GM12873 (cell line): ENCODE data around the gene ACP2.

Source experiments
- TF ChIP-seq, protein P1 (sequence below): IDR thresholded peaks from 2 replicates; pipeline ENCODE4 v1.5.1; 2012; ENCODE audit warnings: low read depth, mild to moderate bottlenecking, moderate library complexity, low read length, control low read depth; ENCODE audit not compliant: insufficient read depth; ENCODE audit errors: missing control alignments

ACP2 gene

DNA sequence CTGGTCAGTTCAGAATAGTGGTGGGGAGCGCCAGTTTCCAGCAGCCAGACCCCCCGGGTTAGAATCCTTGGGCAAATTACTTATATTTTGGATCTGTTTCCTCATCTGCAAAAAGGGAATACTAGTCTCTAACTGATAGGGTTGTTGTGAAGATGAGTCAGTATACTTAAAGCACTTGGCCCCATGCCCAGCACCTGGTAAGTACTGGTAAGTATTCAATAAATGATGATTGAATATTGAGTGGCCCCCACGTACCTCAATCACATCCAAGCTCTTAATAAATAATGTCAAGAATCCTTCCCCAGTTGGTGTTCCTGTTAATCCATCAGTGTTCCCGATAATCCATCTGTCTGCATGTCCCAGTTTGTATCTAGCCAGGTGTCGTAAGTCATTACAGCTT is 12.1 kb downstream of the ACP2 start:
- TF ChIP-seq, protein P1, sequence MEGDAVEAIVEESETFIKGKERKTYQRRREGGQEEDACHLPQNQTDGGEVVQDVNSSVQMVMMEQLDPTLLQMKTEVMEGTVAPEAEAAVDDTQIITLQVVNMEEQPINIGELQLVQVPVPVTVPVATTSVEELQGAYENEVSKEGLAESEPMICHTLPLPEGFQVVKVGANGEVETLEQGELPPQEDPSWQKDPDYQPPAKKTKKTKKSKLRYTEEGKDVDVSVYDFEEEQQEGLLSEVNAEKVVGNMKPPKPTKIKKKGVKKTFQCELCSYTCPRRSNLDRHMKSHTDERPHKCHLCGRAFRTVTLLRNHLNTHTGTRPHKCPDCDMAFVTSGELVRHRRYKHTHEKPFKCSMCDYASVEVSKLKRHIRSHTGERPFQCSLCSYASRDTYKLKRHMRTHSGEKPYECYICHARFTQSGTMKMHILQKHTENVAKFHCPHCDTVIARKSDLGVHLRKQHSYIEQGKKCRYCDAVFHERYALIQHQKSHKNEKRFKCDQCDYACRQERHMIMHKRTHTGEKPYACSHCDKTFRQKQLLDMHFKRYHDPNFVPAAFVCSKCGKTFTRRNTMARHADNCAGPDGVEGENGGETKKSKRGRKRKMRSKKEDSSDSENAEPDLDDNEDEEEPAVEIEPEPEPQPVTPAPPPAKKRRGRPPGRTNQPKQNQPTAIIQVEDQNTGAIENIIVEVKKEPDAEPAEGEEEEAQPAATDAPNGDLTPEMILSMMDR, result no peak

DNA sequence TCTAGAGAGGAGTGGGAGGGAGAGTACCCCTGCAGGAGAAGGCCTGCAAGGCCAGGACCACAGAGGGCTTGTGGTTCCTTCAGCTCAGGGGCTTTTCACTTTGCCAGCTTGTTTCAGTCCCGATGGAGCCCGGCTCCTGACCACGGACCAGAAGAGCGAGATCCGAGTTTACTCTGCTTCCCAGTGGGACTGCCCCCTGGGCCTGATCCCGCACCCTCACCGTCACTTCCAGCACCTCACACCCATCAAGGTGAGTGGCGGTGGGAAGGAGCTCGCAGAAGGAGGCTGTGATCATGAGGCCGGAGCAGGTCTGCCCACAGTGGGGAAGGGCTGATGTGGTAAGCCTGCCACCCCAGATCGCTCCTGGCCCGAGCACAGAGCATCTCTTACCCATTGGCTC is 13.5 kb downstream of the ACP2 start:
- TF ChIP-seq, protein P1, result no peak

DNA sequence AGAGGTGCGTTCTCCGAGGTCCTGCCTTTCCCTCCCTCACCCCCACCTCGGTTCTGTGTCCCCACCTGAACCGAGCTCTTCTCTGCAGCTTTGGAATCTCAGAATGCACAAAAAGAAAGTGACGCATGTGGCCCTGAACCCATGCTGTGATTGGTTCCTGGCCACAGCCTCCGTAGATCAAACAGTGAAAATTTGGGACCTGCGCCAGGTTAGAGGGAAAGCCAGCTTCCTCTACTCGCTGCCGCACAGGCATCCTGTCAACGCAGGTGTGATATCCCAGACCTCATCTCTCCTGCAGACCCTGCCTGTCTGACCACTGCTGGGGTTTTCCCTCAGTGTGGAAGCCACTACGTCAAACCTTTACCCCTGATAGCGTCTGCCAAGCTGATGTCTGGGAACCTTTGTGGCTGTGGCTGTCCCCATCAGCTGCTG is 13.9 kb downstream of the ACP2 start:
- TF ChIP-seq, protein P1, result no peak

DNA sequence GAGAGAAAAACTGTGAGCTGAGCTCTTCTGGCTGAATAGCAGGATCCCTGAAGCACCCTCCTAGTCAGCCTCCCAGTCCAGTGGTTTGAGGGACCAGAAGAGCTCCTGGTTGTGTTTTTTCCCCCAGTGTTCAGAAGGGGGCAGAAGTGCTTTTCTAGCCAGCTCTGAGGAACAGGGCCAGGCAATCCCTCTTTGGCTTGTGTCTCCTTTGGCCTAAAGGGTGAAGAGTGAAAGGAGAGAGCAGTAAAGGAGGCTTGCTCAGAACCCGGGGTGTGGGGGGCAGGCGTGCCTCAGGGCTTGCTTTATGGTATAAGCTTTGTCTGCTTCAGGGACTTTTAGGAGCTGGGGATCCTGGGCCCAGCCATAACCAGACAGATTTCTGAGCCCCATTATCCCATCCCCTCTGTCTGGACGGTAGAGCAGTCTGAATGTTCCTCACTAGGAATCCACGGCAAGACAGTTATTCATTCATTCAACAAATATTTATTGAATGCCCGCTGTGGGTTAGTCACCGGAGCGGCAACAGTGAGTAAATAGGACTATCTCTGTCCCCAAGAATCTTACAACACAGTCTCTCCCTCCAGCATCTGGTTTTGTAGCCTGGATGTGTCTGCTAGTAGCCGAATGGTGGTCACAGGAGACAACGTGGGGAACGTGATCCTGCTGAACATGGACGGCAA is 14.5 kb downstream of the ACP2 start:
- TF ChIP-seq, protein P1, result peak; percentile 29

DNA sequence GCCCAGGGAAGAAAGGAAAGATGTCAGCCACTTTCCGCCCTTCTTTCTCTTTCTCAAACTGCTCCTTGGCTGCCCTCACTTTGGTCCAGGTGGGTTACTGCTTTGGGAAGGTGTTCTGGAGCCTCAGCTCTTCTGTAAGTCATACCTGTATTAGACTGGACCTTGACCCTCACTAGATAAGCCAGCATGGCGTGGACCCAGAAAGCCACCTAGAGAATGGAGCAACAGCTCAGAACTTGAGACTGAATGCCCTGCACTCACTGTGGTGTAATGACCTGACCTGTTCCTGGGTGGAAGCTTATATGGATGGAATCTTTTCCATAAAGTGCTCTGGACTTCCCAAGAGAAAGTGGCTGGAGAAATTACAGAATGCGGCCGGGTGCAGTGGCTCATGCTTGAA is 15.6 kb downstream of the ACP2 start:
- TF ChIP-seq, protein P1, result no peak

DNA sequence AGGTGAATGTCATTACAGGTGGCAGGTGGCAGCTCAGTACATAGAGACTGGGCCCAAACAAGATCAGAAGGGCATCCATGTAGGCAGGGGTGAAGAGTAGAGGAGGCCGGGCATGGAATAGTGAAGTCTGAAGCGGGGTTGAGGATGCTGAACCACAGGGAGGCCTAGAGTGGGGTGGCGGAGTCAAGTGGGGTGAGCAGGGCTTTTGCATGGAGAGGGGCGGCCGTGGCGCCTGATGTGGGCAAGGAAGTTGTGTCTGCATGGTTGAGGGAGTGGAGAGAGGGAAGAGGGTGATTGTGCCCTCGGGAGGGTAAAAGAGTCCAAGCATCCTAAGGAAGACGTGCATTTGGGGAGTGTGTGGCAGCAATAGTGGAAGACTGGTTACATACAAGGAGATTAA is 19.5 kb downstream of the ACP2 start:
- TF ChIP-seq, protein P1, result no peak

DNA sequence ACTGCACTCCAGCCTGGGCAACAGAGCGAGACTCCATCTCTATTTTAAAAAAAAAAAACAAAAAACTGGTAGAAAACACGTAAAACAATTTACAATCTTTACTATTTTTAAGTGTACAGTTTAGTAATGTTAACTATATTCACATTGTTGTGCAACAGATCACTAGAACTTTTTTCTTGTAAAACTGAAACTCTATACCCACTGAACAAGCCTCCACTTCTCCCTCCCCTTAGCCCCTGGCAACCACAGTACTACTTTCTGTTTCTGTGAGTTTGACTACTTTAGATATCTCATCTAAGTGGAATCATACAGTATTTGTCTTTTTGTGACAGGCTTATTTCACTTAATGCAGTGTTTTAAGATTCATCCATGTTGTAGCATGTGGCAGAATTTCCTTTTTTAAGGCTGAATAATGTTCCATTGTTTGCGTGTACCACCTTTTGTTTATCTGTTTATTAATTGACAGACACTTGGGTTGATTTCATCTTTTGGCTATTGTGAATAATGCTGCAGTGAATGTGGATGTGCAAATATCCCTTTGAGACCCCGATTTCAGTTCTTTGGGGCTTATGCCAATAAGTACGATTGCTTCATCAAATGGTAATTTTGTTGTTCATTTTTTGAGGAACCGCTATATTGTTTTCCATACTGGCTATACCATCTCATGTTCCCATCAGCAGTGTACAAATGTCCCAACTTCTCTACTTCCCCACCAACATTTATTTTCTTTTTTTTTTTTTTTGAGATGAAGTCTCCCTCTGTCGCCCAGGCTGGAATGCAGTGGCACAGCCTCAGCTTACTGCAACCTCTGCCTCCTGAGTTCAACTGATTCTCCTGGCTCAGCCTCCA is 22.8 kb downstream of the ACP2 start:
- TF ChIP-seq, protein P1, result no peak
